Measurements from ENCODE around the gene ST6GAL1. TPM values are rescaled to one million over a fixed set of nuclear protein-coding genes. Genes with fewer than 3 reads are reported as not detected.

ST6GAL1 gene
- total RNA-seq, 1 experiment from 2014 or later, result 74.2 TPM

DNA sequence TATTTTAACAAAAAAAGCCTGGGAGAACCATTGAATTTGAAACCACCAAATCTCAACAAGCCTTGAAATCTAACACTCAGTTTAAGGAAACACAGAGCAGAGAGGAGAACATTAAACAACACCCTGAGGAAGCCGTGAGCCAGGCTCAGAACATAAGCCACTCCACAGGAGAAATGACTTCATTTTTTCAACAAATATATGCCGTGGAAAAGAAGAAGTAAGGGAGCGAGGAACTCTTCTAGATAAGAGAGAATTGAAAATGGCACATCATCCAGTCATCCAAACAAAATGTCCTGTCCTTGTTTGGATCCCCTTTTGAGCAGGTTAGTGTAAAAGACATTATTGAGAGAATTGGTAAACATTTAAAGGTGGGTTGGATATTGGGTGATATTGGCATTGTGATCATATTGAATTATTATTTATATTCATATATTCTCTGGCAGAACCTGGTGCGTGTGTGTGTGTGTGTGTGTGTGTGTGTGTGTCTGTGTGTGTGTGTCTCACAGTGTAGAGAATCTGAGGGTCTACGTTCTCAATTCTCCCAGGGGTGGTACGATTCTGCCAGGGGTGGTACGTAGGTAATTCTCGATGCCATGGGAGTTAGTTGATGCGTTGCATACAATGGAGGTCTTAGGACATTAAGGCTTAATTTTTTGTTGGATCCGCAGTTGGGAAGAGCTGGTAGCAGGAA lies 94.4 kb downstream of the ST6GAL1 start:
- BruUV-seq (replicated peaks), result no TSS peak
- intact Hi-C loops (cut with micrococcal nuclease; ENCODE audit: unreplicated experiment), result no loop called here
- POLR2A ChIA-PET (ENCODE audit: low non-redundant PET), result no interaction called here
- no peaks in the 10 kb centered on the region for H3K36me3 ChIP-seq (ENCODE audit: insufficient read depth, low read length, poor library complexity, severe bottlenecking)
- CTCF ChIA-PET, result no interaction called here
- H3K4me3 ChIP-seq (ENCODE audit: low read depth, low read length, poor library complexity, severe bottlenecking), result no peak overlapping the region
- H3K27me3 ChIP-seq (replicated peaks; ENCODE audit: insufficient read depth, low read depth, low read length, poor library complexity), result no peaks in the 10 kb centered on the region
- no peak for TF ChIP-seq EZH2 (IDR thresholded peaks at IDR 0.05; ENCODE audit: borderline replicate concordance, low read depth, low read length, poor library complexity, severe bottlenecking)
- TF ChIP-seq, protein P1, sequence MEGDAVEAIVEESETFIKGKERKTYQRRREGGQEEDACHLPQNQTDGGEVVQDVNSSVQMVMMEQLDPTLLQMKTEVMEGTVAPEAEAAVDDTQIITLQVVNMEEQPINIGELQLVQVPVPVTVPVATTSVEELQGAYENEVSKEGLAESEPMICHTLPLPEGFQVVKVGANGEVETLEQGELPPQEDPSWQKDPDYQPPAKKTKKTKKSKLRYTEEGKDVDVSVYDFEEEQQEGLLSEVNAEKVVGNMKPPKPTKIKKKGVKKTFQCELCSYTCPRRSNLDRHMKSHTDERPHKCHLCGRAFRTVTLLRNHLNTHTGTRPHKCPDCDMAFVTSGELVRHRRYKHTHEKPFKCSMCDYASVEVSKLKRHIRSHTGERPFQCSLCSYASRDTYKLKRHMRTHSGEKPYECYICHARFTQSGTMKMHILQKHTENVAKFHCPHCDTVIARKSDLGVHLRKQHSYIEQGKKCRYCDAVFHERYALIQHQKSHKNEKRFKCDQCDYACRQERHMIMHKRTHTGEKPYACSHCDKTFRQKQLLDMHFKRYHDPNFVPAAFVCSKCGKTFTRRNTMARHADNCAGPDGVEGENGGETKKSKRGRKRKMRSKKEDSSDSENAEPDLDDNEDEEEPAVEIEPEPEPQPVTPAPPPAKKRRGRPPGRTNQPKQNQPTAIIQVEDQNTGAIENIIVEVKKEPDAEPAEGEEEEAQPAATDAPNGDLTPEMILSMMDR (conservative IDR thresholded peaks at IDR 0.05; ENCODE audit: low read depth, low read length), result no peak
- no peak for DNase-seq (ENCODE audit: low spot score)
- no peaks in the 10 kb centered on the region for H3K4me1 ChIP-seq (ENCODE audit: insufficient read depth, low read length, poor library complexity, severe bottlenecking)
- no peaks in the 10 kb centered on the region for H3K9me3 ChIP-seq (ENCODE audit: low read depth, low read length, poor library complexity, severe bottlenecking)
- H3K27ac ChIP-seq (ENCODE audit: low read depth, low read length, poor library complexity, severe bottlenecking), result no peak overlapping the region

DNA sequence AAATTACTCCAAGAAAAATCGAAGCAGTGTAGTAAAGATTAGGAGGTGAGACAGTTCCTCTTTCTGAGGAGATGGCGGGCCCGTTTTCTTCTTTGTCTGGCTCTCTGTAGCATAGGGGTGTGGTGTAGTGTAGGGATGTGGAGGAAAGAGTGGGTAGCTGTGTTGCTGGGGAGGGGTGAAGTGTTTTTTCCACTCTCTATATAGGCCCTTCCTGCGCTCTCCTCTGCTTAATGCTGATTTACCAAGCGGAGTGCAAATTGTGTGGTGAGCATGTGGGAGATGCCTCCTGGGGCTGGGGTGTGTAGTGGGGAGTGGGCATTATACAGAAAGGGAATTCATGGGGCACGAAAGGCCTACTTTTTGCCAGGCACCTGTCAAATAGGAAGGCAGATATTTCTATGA lies 94.9 kb downstream of the ST6GAL1 start:
- no peaks in the 10 kb centered on the region for H3K36me3 ChIP-seq (ENCODE audit: insufficient read depth, low read length, poor library complexity, severe bottlenecking)
- DNase-seq (ENCODE audit: low spot score), result no peak
- ChIA-PET CTCF (no interaction called here), POLR2A (ENCODE audit: low non-redundant PET) (interaction anchor here (0.7 kb wide), 1 partner anchor 35 kb away, joined by 3 read pairs; no protein-coding TSS in a partner anchor)
- no peaks in the 10 kb centered on the region for H3K4me1 ChIP-seq (ENCODE audit: insufficient read depth, low read length, poor library complexity, severe bottlenecking)
- H3K27me3 ChIP-seq (replicated peaks; ENCODE audit: insufficient read depth, low read depth, low read length, poor library complexity), result no peaks in the 10 kb centered on the region
- no TSS peak for BruUV-seq (replicated peaks)
- TF ChIP-seq, protein P1 (conservative IDR thresholded peaks at IDR 0.05; ENCODE audit: low read depth, low read length), result no peak
- no peak for TF ChIP-seq EZH2 (IDR thresholded peaks at IDR 0.05; ENCODE audit: borderline replicate concordance, low read depth, low read length, poor library complexity, severe bottlenecking)
- intact Hi-C loops (cut with micrococcal nuclease; ENCODE audit: unreplicated experiment), result no loop called here
- H3K9me3 ChIP-seq (ENCODE audit: low read depth, low read length, poor library complexity, severe bottlenecking), result no peaks in the 10 kb centered on the region
- H3K4me3 ChIP-seq (ENCODE audit: low read depth, low read length, poor library complexity, severe bottlenecking), result no peak overlapping the region
- no peak overlapping the region for H3K27ac ChIP-seq (ENCODE audit: low read depth, low read length, poor library complexity, severe bottlenecking)

DNA sequence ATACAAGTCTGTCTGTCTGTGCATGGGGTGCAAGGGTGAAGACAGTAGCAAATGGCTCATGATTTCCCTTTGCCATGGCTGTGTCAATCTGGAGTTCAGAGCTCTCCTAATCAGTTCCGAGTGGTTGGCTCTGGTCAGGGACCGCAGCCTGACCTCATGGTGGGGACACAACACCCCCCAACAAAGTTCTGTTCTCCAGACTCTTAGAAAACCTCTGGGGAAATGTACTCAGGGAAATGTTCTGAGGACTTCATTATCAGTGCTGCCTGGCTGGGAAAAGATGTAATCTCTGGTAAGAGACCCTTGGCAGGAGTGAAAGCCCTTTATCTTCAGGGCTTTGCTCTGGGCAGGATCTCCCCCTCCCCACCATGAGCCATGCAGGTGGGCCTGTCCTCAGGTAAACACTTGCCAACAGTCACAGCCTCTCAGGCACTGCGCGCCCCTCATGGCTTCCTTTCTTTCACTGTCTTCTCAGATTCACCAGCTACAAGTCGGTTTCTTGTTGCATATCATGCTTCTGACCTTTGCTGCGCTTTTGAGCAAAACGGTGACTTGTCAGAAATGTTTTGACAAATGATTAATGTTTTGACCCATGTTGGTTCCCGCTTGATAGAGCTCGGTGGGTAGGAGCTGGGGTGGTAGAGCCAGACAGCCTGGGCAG lies 95.5 kb downstream of the ST6GAL1 start:
- TF ChIP-seq EZH2 (IDR thresholded peaks at IDR 0.05; ENCODE audit: borderline replicate concordance, low read depth, low read length, poor library complexity, severe bottlenecking), result no peak
- TF ChIP-seq, protein P1 (conservative IDR thresholded peaks at IDR 0.05; ENCODE audit: low read depth, low read length), result no peak
- peaks cover 3% of the 10 kb centered on the region for H3K4me1 ChIP-seq (ENCODE audit: insufficient read depth, low read length, poor library complexity, severe bottlenecking)
- DNase-seq (ENCODE audit: low spot score), result no peak
- BruUV-seq (replicated peaks), result no TSS peak
- intact Hi-C loops (cut with micrococcal nuclease; ENCODE audit: unreplicated experiment), result no loop called here
- H3K4me3 ChIP-seq (ENCODE audit: low read depth, low read length, poor library complexity, severe bottlenecking), result no peak overlapping the region
- H3K36me3 ChIP-seq (ENCODE audit: insufficient read depth, low read length, poor library complexity, severe bottlenecking), result no peaks in the 10 kb centered on the region
- H3K27me3 ChIP-seq (replicated peaks; ENCODE audit: insufficient read depth, low read depth, low read length, poor library complexity), result no peaks in the 10 kb centered on the region
- no peak overlapping the region for H3K27ac ChIP-seq (ENCODE audit: low read depth, low read length, poor library complexity, severe bottlenecking)
- POLR2A ChIA-PET (ENCODE audit: low non-redundant PET), result interaction anchor here (0.7 kb wide), 1 partner anchor 34 kb away, joined by 3 read pairs; no protein-coding TSS in a partner anchor
- no peaks in the 10 kb centered on the region for H3K9me3 ChIP-seq (ENCODE audit: low read depth, low read length, poor library complexity, severe bottlenecking)
- CTCF ChIA-PET, result no interaction called here

All from A673 (cell line).